T-helper 17 cell (primary cell): ENCODE measurements around the gene EVA1B. TPM values are rescaled to one million over a fixed set of nuclear protein-coding genes. Genes with fewer than 3 reads are reported as not detected.

Experiments used
- ATAC-seq: fragments of 150-1000 bp; cut with Tn5 transposase; 2 replicates; pipeline ENCODE4 v1.10.0; 2021; ENCODE audit warnings: mild to moderate bottlenecking, moderate library complexity
- DNase-seq, 3 donors: peaks; one replicate each; pipeline versions ENCODE4 v3.0.0 to v3.0.0-alpha.2; 2020 to 2021
- H3K9me3 ChIP-seq: one replicate; pipeline ENCODE4 v1.7.0; 2013; ENCODE audit warnings: low read length, mild to moderate bottlenecking; ENCODE audit not compliant: control insufficient read depth, poor library complexity, severe bottlenecking
- H3K27ac Mint-ChIP-seq: one replicate; pipeline ENCODE4 v1.8.0; 2022; ENCODE audit warnings: mild to moderate bottlenecking, moderate library complexity, mixed read lengths
- H3K27me3 Mint-ChIP-seq: one replicate; pipeline ENCODE4 v1.8.0; 2022; ENCODE audit warnings: mixed read lengths
- H3K36me3 Mint-ChIP-seq: one replicate; pipeline ENCODE4 v1.8.0; 2022; ENCODE audit warnings: low read depth, mixed read lengths
- H3K4me1 Mint-ChIP-seq: one replicate; pipeline ENCODE4 v1.8.0; 2022; ENCODE audit warnings: mild to moderate bottlenecking, mixed read lengths
- H3K4me3 Mint-ChIP-seq: one replicate; pipeline ENCODE4 v1.8.0; 2022; ENCODE audit warnings: mild to moderate bottlenecking, moderate library complexity, mixed read lengths
- total RNA-seq, 4 donors: library from RNA in 2 of 4; stranded (reverse) in 2 of 4; gene quantifications; one replicate each; pipeline ENCODE4 v1.2.3 and lab custom pipeline; 2022 to 2026

Gene EVA1B
- total RNA-seq, 2 donors from 2014 or later, result 6.2 to 10.8 TPM

GRCh38 chr1:36273024-36273423 is 50.4 kb downstream of the EVA1B start:
- H3K9me3 ChIP-seq, result no peaks in the 10 kb centered on the region
- H3K27me3 Mint-ChIP-seq, result no peaks in the 10 kb centered on the region
- peaks cover 10% of the 10 kb centered on the region for H3K4me1 Mint-ChIP-seq
- no peak for ATAC-seq
- H3K4me3 Mint-ChIP-seq, result no peak overlapping the region
- no peak for DNase-seq
- H3K27ac Mint-ChIP-seq, result peak overlapping the region; percentile 56
- H3K36me3 Mint-ChIP-seq, result peaks cover 2% of the 10 kb centered on the region

Other genes starting within 250 kb of the EVA1B start
- under 1 TPM; 0.29 to 0.30 TPM for gene TEKT2, start 239.6 kb downstream of the EVA1B start, total RNA-seq
- 10 to 100 TPM; 17.0 to 21.2 TPM for gene ADPRS, start 234.8 kb downstream of the EVA1B start, total RNA-seq
- gene COL8A2, start 198.4 kb downstream of the EVA1B start, total RNA-seq, result under 1 TPM in 1 of 2 donors, not detected in 1; 0.25 TPM
- 10 to 100 TPM; 35.0 to 37.8 TPM for gene TRAPPC3, start 174.2 kb downstream of the EVA1B start, total RNA-seq
- gene MAP7D1, start 167.5 kb downstream of the EVA1B start, total RNA-seq, result 100 to 1,000 TPM; 173 to 175 TPM
- 10 to 100 TPM; 74.5 to 76.3 TPM for gene THRAP3, start 99.2 kb downstream of the EVA1B start, total RNA-seq
- gene SH3D21, start 17.3 kb downstream of the EVA1B start, total RNA-seq, result 1 to 10 TPM; 1.4 to 1.9 TPM
- gene STK40, start 62.3 kb upstream of the EVA1B start, total RNA-seq, result 10 to 100 TPM; 32.9 to 49.8 TPM
- gene LSM10, start 74.3 kb upstream of the EVA1B start, total RNA-seq, result 10 to 100 TPM; 26.4 to 31.1 TPM
- under 1 TPM in 1 of 2 donors, not detected in 1; 0.99 TPM for gene OSCP1, start 126.8 kb upstream of the EVA1B start, total RNA-seq
- 10 to 100 TPM; 31.4 to 37.5 TPM for gene MRPS15, start 140.7 kb upstream of the EVA1B start, total RNA-seq
- 10 to 100 TPM in 1 of 2 donors, 1 to 10 TPM in 1; 2.9 to 13.0 TPM for gene CSF3R, start 159.3 kb upstream of the EVA1B start, total RNA-seq